ENCODE measurements around the gene MEGF11.

DNA sequence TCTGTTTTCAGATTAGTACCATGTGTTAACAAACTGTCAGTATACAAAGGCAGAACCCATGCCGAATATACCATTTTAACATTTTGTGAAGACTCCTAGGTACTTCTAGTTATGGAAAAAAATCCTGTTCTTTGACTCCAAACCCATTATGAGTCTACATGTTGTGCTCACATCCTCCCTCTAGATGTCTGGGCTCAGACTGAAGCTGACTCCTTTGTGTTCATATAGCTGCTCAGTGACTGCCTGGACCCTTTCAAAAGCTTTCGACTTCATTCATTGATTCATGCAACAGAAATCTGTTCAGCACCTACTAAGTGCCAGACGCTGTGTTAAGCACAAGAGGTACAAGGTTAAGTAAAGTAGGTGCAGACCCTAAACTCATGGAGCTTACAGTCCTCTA, 60.5 kb downstream of the MEGF11 start:
- TF ChIP-seq, protein P1, sequence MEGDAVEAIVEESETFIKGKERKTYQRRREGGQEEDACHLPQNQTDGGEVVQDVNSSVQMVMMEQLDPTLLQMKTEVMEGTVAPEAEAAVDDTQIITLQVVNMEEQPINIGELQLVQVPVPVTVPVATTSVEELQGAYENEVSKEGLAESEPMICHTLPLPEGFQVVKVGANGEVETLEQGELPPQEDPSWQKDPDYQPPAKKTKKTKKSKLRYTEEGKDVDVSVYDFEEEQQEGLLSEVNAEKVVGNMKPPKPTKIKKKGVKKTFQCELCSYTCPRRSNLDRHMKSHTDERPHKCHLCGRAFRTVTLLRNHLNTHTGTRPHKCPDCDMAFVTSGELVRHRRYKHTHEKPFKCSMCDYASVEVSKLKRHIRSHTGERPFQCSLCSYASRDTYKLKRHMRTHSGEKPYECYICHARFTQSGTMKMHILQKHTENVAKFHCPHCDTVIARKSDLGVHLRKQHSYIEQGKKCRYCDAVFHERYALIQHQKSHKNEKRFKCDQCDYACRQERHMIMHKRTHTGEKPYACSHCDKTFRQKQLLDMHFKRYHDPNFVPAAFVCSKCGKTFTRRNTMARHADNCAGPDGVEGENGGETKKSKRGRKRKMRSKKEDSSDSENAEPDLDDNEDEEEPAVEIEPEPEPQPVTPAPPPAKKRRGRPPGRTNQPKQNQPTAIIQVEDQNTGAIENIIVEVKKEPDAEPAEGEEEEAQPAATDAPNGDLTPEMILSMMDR (IDR thresholded peaks at IDR 0.05), result no peak
- TF ChIP-seq EP300 (IDR thresholded peaks at IDR 0.05), result no peak
